ENCODE results near the gene AGAP3.

DNA sequence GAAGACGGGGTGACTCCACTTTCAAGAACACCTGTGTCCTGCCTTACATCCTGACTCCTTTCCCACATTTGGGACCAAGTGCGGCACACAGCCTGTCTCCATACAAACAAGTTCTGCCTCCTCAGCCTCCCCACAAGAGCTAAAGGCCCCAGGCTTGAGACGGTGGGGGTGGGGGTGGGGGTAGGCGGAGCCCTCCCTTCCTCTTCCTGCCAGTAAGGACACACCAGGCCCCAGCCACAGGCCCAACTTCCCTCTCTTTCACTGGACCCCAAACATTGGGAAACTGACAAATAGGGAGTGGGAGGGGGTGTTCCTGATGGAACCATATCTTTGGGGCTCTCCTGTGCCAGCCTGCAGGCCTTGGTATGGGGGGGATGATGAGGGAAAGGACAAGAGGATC is 33.2 kb upstream of the AGAP3 start:
- TF ChIP-seq, protein P1, sequence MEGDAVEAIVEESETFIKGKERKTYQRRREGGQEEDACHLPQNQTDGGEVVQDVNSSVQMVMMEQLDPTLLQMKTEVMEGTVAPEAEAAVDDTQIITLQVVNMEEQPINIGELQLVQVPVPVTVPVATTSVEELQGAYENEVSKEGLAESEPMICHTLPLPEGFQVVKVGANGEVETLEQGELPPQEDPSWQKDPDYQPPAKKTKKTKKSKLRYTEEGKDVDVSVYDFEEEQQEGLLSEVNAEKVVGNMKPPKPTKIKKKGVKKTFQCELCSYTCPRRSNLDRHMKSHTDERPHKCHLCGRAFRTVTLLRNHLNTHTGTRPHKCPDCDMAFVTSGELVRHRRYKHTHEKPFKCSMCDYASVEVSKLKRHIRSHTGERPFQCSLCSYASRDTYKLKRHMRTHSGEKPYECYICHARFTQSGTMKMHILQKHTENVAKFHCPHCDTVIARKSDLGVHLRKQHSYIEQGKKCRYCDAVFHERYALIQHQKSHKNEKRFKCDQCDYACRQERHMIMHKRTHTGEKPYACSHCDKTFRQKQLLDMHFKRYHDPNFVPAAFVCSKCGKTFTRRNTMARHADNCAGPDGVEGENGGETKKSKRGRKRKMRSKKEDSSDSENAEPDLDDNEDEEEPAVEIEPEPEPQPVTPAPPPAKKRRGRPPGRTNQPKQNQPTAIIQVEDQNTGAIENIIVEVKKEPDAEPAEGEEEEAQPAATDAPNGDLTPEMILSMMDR (IDR thresholded peaks at IDR 0.05; ENCODE audit: low read depth, low read length): no peak
- TF ChIP-seq EZH2phosphoT487 (IDR thresholded peaks at IDR 0.05; ENCODE audit: low read depth): no peak

All from OCI-LY3 (cell line).